Natural killer cell (primary cell): Measurements from ENCODE around the gene TPST1. TPM values are rescaled to one million over a fixed set of nuclear protein-coding genes. Genes with fewer than 3 reads are reported as not detected.
A peak's percentile ranks its signal among the peaks of the same experiment; 100 is the strongest.

ENCODE experiments used
- ATAC-seq, 3 donors: fragments of 150-1000 bp in 2 of 3; fragments of 200-7000 bp in 1 of 3; cut with Tn5 transposase; 1 replicate in 1 of 3; 2 replicates in 2 of 3; pipeline ENCODE4 v1.10.0; 2021; ENCODE audit warnings: mild to moderate bottlenecking in 2 of 3, moderate library complexity in 2 of 3
- DNase-seq, 2 donors: peaks; one replicate each; pipeline versions ENCODE4 v3.0.0 to v3.0.0-alpha.2; 2013 to 2021; ENCODE audit warnings: mixed read lengths in 1 of 2
- H3K27ac ChIP-seq: one replicate; pipeline ENCODE4 v1.5.1; 2013; ENCODE audit warnings: mild to moderate bottlenecking, low read length
- H3K27me3 ChIP-seq: one replicate; pipeline ENCODE4 v1.6.1; 2013; ENCODE audit warnings: low read length; ENCODE audit not compliant: control insufficient read depth, insufficient read depth
- H3K36me3 ChIP-seq: one replicate; pipeline ENCODE4 v1.6.1; 2013; ENCODE audit warnings: low read length; ENCODE audit not compliant: control insufficient read depth, insufficient read depth
- H3K4me1 ChIP-seq: one replicate; pipeline ENCODE4 v1.6.1; 2013; ENCODE audit warnings: low read length; ENCODE audit not compliant: control insufficient read depth, insufficient read depth
- H3K4me3 ChIP-seq: one replicate; pipeline ENCODE4 v1.5.1; 2013; ENCODE audit warnings: low read length
- H3K9me3 ChIP-seq: one replicate; pipeline ENCODE4 v1.6.1; 2013; ENCODE audit warnings: low read length; ENCODE audit not compliant: control insufficient read depth, insufficient read depth
- H3K27ac Mint-ChIP-seq, 2 donors: one replicate each; pipeline ENCODE4 v1.8.0; 2022; ENCODE audit warnings: mild to moderate bottlenecking in 2 of 2, mixed read lengths in 2 of 2, moderate library complexity in 1 of 2
- H3K27me3 Mint-ChIP-seq, 2 donors: one replicate each; pipeline ENCODE4 v1.8.0; 2022; ENCODE audit warnings: low read depth in 2 of 2, mixed read lengths in 2 of 2
- H3K36me3 Mint-ChIP-seq: one replicate; pipeline ENCODE4 v1.8.0; 2022; ENCODE audit warnings: mixed read lengths
- H3K4me1 Mint-ChIP-seq, 2 donors: one replicate each; pipeline ENCODE4 v1.8.0; 2022; ENCODE audit warnings: mixed read lengths in 2 of 2
- H3K4me3 Mint-ChIP-seq: one replicate; pipeline ENCODE4 v1.8.0; 2022; ENCODE audit warnings: mild to moderate bottlenecking, moderate library complexity, mixed read lengths
- H3K9me3 Mint-ChIP-seq, 2 donors: one replicate each; pipeline ENCODE4 v1.8.0; 2022; ENCODE audit warnings: mixed read lengths in 2 of 2
- CTCF ChIP-seq: fragments of 200-600 bp; IDR thresholded peaks from one replicate; pipeline ENCODE4 v1.8.0; 2022; ENCODE audit warnings: antibody characterized with exemption
- WGBS: methylation state at CpG from one replicate; pipeline ENCODE4 v1.1.7; 2013; ENCODE audit warnings: missing lambda C conversion rate; ENCODE audit not compliant: insufficient coverage; 5-methylcytosine and 5-hydroxymethylcytosine counted together
- intact Hi-C: fragments of 100-400 bp; cut with micrococcal nuclease; formaldehyde crosslinking; loops from one replicate; pipeline ENCODE4 v1.14.2; 2022
- total RNA-seq, 4 donors: library from RNA; stranded (reverse); fragments of 120-200 nt in 1 of 4; gene quantifications; one replicate each; pipeline versions ENCODE4 v1.2.3 to v1.2.4, GENCODE V29; 2013 to 2022

The TPST1 gene
- total RNA-seq, 3 donors from 2014 or later (not counting 1 experiment from before 2014, with no cell fraction given): 10.4 to 17.3 (median 14.3) TPM

GRCh38 chr7:66339141-66339540, 134.0 kb downstream of the TPST1 start:
- H3K27ac ChIP-seq: no peak overlapping the region
- ATAC-seq (no peak), DNase-seq (no peak)
- Mint-ChIP-seq H3K9me3 (peaks cover 8 to 21% of the 10 kb centered on the region in 2 donors), H3K36me3 (peaks cover 28% of the 10 kb centered on the region), H3K4me1 (no peaks in the 10 kb centered on the region), H3K27ac (no peak overlapping the region), H3K4me3 (no peak overlapping the region), H3K27me3 (no peaks in the 10 kb centered on the region)
- H3K4me1 ChIP-seq: no peaks in the 10 kb centered on the region
- no peak for TF ChIP-seq CTCF
- H3K36me3 ChIP-seq: no peaks in the 10 kb centered on the region
- WGBS: no CpG with 5 or more reads among the region's 1 CpG
- H3K9me3 ChIP-seq: peaks cover 12% of the 10 kb centered on the region
- intact Hi-C loops: no loop called here
- H3K27me3 ChIP-seq: no peaks in the 10 kb centered on the region
- H3K4me3 ChIP-seq: no peak overlapping the region

DNA sequence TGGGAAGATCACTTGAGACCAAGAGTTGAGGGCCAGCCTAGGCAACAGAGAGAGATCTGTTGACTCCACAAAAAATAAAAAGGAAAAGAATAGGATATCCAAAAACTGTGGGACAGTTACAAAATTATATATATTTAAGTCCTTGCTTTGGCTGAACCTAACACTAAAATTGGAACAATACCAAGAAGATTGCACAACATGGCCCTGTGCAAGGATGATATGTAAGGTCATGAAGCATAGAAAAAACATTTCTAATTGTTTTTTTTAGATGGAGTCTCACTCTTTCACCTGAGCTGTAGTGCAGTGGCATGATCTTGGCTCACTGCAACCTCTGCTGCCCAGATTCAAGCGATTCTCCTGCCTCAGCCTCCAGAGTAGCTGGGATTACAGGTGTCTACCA, 139.0 kb downstream of the TPST1 start:
- no peaks in the 10 kb centered on the region for H3K27me3 ChIP-seq

DNA sequence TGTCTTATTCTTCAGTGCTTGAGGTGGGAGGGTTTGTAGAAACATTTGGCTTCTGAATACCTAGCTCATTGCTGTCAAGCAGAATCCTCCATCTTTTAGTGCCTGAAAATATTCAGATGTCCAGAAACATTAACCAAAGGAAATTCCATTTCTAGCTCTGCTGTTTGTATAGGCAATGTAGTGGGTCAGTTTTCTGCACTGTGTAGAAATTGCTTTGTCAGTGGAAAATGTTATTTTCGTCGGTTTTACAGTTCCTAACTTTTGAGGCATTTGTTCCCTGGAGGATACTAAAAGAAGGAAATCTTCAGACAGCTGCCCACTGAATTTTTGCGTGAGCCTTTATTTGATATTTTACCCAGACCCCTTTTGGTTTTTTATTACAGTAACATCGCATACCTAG, 143.4 kb downstream of the TPST1 start:
- no peak overlapping the region for H3K4me3 ChIP-seq
- no peak overlapping the region for H3K27ac ChIP-seq
- H3K4me1 ChIP-seq: peaks cover 3% of the 10 kb centered on the region
- H3K9me3 ChIP-seq: no peaks in the 10 kb centered on the region
- WGBS: 28% methylated on average over 2 of the region's 4 CpGs
- no peak overlapping the region for H3K27ac Mint-ChIP-seq
- DNase-seq (no peak), ATAC-seq (no peak)
- H3K9me3 Mint-ChIP-seq: no peaks in the 10 kb centered on the region
- no peaks in the 10 kb centered on the region for H3K36me3 ChIP-seq
- H3K4me1 Mint-ChIP-seq: peaks cover 0 to 6% of the 10 kb centered on the region in 2 donors
- no peaks in the 10 kb centered on the region for H3K27me3 ChIP-seq
- no peak overlapping the region for H3K4me3 Mint-ChIP-seq
- H3K27me3 Mint-ChIP-seq: peaks cover 0 to 6% of the 10 kb centered on the region in 2 donors
- no peak for TF ChIP-seq CTCF
- H3K36me3 Mint-ChIP-seq: no peaks in the 10 kb centered on the region
- intact Hi-C loops: no loop called here

More for the DNA sequence above, 139.0 kb downstream of the TPST1 start:
- Histone ChIP-seq H3K4me1 (no peaks in the 10 kb centered on the region), H3K4me3 (no peak overlapping the region), H3K9me3 (no peaks in the 10 kb centered on the region), H3K27ac (no peak overlapping the region), H3K36me3 (no peaks in the 10 kb centered on the region)
- 93% methylated on average over 1 of the region's 1 CpG for WGBS
- Mint-ChIP-seq H3K36me3 (peaks cover 3% of the 10 kb centered on the region), H3K4me1 (peaks cover 0 to 6% of the 10 kb centered on the region in 2 donors), H3K9me3 (peaks cover 2 to 3% of the 10 kb centered on the region in 2 donors), H3K4me3 (no peak overlapping the region), H3K27me3 (peaks cover 0 to 4% of the 10 kb centered on the region in 2 donors), H3K27ac (no peak overlapping the region)
- TF ChIP-seq CTCF: no peak
- no peak for DNase-seq
- intact Hi-C loops: no loop called here
- ATAC-seq: no peak

GRCh38 chr7:66348959-66349358, 143.8 kb downstream of the TPST1 start:
- Histone ChIP-seq H3K36me3 (no peaks in the 10 kb centered on the region), H3K27ac (no peak overlapping the region), H3K27me3 (no peaks in the 10 kb centered on the region), H3K9me3 (no peaks in the 10 kb centered on the region), H3K4me3 (no peak overlapping the region), H3K4me1 (peaks cover 3% of the 10 kb centered on the region)
- TF ChIP-seq CTCF: no peak
- peak in 1 of 3 donors; percentile 37 for ATAC-seq
- H3K27me3 Mint-ChIP-seq: peaks cover 0 to 6% of the 10 kb centered on the region in 2 donors
- intact Hi-C loops: no loop called here
- 63% methylated on average over 6 of the region's 6 CpGs for WGBS
- no peaks in the 10 kb centered on the region for H3K36me3 Mint-ChIP-seq
- H3K4me1 Mint-ChIP-seq: peaks cover 0 to 6% of the 10 kb centered on the region in 2 donors
- H3K9me3 Mint-ChIP-seq: no peaks in the 10 kb centered on the region
- H3K27ac Mint-ChIP-seq: no peak overlapping the region
- no peak overlapping the region for H3K4me3 Mint-ChIP-seq
- DNase-seq: no peak
